Neural progenitor cell (in vitro differentiated cells): ENCODE measurements around the gene COIL.

Experiments
- EZH2 ChIP-seq: fragments of 200-600 bp; sonication (generic); IDR thresholded peaks from 2 replicates; pipeline ENCODE4 v1.6.1; 2017; ENCODE audit warnings: antibody characterized with exemption, mild to moderate bottlenecking, moderate library complexity
- TF ChIP-seq, protein P1 (sequence below): fragments of 200-600 bp; sonication (generic); IDR thresholded peaks from 2 replicates; pipeline ENCODE4 v1.5.1; 2017; ENCODE audit warnings: antibody characterized with exemption, mild to moderate bottlenecking

DNA sequence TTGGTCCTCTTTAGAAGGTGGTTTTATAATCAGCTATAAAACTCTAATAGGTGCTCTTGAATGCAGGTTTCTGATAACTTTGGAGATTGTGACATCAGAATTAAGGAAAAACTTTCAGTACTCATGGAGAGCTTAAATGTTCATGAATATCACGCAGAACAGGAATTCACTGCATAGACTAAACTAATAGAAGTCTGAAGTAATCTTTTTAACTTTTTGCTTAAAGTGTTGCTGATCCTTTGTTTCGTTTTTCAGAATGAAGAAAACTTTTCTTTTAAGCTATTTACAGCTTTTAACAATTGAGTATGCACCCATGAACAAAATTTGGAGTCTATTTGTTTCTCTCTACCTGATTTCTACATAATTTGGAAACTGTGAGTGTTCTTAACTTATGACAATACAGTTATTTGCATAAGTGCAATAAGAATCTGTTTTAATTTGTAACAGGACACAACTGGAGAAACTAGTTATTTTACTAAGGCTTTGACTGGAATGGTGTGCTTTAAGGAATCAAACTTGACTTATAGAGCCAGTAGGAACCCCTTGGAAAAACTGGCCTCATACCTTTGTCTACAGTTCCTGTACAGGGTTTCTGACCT is 30.0 kb downstream of the COIL start:
- TF ChIP-seq, protein P1, sequence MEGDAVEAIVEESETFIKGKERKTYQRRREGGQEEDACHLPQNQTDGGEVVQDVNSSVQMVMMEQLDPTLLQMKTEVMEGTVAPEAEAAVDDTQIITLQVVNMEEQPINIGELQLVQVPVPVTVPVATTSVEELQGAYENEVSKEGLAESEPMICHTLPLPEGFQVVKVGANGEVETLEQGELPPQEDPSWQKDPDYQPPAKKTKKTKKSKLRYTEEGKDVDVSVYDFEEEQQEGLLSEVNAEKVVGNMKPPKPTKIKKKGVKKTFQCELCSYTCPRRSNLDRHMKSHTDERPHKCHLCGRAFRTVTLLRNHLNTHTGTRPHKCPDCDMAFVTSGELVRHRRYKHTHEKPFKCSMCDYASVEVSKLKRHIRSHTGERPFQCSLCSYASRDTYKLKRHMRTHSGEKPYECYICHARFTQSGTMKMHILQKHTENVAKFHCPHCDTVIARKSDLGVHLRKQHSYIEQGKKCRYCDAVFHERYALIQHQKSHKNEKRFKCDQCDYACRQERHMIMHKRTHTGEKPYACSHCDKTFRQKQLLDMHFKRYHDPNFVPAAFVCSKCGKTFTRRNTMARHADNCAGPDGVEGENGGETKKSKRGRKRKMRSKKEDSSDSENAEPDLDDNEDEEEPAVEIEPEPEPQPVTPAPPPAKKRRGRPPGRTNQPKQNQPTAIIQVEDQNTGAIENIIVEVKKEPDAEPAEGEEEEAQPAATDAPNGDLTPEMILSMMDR = no peak
- TF ChIP-seq EZH2 = no peak
